PFSK-1 (cell line): ENCODE measurements around the gene GMEB2.

Source experiments
- FOXP2 ChIP-seq: optimal IDR thresholded peaks from 2 replicates; pipeline ENCODE3; 2011; ENCODE audit warnings: borderline replicate concordance, control low read depth, inconsistent platforms; ENCODE audit not compliant: insufficient read depth; ENCODE audit errors: extremely low read length, extremely low read depth
- POLR2AphosphoS5 ChIP-seq: IDR thresholded peaks from 2 replicates; pipeline ENCODE4 v1.6.1; 2012; ENCODE audit warnings: low read depth, mild to moderate bottlenecking, control low read depth, low read length, moderate library complexity
- SIN3A ChIP-seq: IDR thresholded peaks from 2 replicates; pipeline ENCODE4 v1.6.1; 2012; ENCODE audit warnings: mild to moderate bottlenecking, low read length, moderate library complexity, borderline replicate concordance; ENCODE audit not compliant: insufficient read depth
- TAF1 ChIP-seq: IDR thresholded peaks from 2 replicates; pipeline ENCODE4 v1.6.1; 2012; ENCODE audit warnings: low read length, control low read depth, borderline replicate concordance; ENCODE audit not compliant: insufficient read depth
- TF ChIP-seq, protein P1 (sequence below), 2 experiments: IDR thresholded peaks; 2 replicates each; pipeline versions ENCODE4 v1.6.1 to v1.8.0; 2011 to 2012; ENCODE audit warnings: low read depth in 2 of 2, low read length in 2 of 2, control low read depth in 1 of 2, inconsistent platforms in 1 of 2, mild to moderate bottlenecking in 1 of 2, moderate library complexity in 1 of 2; ENCODE audit not compliant: insufficient read depth in 1 of 2

Gene GMEB2

DNA sequence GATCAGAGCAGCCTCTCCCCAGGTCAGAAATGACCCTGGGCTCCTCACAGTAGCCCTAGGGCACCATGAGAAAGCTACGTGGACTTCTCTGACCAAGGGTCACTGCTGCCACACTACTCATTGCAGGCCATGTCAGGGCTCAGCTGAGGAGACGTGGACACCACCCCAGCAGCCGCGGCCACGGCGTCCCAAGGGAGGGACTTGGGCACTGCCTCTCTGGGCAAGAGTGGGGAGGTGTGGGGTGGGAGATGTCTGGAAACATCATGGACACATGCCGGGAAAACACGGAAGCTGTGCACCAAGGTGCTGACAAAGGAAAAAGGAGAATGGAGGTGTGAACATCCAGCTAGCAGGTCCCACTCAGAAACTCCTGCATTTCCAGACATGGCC is 9.0 kb downstream of the GMEB2 start:
- no peak for TF ChIP-seq TAF1
- no peak for TF ChIP-seq SIN3A
- TF ChIP-seq POLR2AphosphoS5: no peak
- TF ChIP-seq, protein P1, sequence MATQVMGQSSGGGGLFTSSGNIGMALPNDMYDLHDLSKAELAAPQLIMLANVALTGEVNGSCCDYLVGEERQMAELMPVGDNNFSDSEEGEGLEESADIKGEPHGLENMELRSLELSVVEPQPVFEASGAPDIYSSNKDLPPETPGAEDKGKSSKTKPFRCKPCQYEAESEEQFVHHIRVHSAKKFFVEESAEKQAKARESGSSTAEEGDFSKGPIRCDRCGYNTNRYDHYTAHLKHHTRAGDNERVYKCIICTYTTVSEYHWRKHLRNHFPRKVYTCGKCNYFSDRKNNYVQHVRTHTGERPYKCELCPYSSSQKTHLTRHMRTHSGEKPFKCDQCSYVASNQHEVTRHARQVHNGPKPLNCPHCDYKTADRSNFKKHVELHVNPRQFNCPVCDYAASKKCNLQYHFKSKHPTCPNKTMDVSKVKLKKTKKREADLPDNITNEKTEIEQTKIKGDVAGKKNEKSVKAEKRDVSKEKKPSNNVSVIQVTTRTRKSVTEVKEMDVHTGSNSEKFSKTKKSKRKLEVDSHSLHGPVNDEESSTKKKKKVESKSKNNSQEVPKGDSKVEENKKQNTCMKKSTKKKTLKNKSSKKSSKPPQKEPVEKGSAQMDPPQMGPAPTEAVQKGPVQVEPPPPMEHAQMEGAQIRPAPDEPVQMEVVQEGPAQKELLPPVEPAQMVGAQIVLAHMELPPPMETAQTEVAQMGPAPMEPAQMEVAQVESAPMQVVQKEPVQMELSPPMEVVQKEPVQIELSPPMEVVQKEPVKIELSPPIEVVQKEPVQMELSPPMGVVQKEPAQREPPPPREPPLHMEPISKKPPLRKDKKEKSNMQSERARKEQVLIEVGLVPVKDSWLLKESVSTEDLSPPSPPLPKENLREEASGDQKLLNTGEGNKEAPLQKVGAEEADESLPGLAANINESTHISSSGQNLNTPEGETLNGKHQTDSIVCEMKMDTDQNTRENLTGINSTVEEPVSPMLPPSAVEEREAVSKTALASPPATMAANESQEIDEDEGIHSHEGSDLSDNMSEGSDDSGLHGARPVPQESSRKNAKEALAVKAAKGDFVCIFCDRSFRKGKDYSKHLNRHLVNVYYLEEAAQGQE (IDR thresholded peaks at IDR 0.05; ENCODE audit: insufficient read depth in 1 of 2, low read depth in 2 of 2, low read length in 2 of 2): no peak
- TF ChIP-seq FOXP2: no peak

DNA sequence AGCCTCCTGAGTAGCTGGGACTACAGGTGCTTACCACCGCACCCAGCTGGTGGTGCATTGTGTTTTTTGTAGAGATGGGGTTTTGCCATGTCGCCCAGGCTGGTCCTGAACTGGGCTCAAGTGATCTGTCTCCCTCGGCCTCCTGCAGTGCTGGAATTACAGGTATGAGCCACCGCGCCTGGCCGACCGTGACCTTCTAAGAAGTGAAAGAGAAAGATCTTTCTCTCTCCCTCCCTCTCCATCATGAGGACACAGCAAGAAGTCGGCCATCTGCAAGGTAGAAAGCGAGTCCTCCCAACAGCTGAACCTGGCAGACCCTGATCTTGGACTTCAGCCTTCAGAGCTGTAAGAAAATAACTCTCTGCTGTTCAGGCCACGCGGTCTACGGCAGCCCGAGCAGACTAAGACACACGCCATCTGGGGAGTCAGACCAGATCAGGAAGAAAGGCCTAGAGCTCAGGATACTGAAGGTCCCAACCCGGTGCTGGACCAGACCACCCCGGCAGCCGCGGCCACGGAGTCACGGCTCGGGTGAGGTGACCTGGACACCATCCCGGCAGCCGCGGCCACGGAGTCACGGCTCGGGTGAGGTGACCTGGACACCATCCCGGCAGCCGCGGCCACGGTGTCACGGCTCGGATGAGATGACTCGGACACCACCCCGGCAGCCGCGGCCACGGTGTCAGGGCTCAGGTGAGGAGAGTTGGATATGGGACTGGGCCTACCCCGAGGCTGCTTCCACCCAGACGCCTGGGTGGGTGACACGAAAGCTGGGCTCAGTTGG is 9.6 kb downstream of the GMEB2 start:
- TF ChIP-seq TAF1 (no peak), FOXP2 (no peak), POLR2AphosphoS5 (no peak), SIN3A (no peak)
- TF ChIP-seq, protein P1 (IDR thresholded peaks at IDR 0.05; ENCODE audit: insufficient read depth in 1 of 2, low read depth in 2 of 2, low read length in 2 of 2): no peak

DNA sequence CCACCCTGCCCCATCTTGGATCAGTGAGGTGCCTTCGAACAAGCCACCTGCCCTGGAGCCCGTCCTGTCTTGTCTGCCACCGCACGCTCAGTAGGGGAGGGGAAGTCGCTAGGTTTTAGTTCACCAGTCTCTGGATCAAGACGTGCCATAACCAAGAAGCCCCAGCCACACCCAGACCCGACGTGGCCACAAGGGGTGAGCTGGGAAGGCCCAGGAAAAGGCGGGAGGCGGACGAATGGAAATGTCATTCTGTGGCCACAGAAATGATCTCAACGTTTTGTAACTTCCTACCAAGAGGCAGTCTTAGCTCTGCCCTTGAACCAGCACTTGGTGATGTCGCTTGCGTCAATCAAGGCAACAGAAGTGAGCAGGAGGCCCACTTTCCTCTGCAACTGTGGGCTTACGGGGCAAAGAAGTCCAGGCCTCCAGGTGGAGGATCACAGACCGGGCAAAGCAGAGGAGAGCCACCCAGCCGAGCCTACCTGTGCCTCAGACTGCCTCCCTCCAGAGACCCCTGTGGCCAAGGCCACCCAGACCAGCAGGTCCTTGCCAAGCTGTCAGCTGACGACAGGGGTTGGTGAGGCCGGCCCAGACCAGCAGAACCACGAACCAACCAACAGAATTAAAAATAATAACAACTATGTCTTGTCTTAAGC is 14.5 kb downstream of the GMEB2 start:
- TF ChIP-seq, protein P1 (IDR thresholded peaks at IDR 0.05; ENCODE audit: insufficient read depth in 1 of 2, low read depth in 2 of 2, low read length in 2 of 2): no peak
- TF ChIP-seq POLR2AphosphoS5 (no peak), TAF1 (no peak), SIN3A (no peak), FOXP2 (no peak)

DNA sequence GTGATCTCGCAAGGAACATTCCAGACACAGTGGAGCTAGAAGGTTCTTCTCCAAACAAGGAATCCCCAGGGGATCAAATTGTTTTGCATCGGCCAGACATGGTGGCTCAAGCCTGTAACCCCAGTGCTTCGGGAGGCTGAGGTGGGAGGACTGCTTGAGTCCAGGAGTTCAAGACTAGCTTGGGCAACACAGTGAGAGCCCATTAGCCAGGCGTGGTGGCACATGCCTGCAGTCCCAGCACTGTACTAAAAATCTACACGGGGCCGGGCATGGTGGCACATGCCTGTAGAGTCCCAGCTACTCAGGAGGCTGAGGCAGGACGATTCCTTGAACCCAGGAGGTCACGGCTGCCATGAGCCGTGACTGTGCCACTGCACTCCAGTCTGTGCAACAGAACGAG is 15.3 kb downstream of the GMEB2 start:
- TF ChIP-seq POLR2AphosphoS5: no peak

DNA sequence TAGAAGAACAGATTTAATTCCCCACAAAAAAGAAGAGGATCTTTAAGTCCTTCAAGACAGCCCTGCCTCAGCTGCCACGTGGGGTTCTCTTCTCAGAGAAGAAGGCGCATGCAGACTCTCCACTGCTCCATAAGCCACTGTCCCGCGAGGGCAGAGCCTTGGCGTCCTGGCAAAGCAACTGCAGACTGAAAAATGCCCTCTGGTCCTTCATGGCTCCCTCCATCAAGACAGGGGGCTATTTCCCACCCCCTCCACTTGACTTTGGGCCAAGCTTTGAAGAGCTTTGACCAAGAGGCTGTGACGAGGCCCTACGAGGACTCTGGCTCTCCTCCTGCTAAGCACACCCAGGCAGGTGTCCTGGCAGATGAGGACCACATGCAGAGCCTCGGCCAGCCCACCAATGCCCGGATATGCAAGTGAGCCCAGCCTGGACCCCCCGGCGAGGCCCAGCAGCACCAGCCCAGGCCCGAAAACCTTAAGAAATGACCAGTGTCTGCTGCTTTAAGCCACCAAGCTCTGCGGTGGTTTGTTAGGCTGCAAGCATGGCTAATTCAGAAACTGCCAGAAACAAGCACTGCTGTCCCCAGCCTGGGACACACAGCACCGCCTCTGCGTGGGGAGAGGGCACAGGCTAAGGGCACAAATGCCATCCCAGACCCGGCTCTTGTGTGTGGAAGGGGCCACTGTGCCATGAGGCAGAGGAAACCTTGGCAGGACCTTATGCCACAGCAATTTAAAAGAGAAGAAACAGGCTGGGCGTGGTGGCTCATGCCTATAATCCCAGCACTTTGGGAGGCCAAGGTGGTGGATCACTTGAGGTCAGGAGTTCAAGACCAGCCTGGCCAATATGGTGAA is 16.1 kb downstream of the GMEB2 start:
- TF ChIP-seq TAF1 (no peak), SIN3A (no peak), FOXP2 (no peak), POLR2AphosphoS5 (no peak)
- TF ChIP-seq, protein P1 (IDR thresholded peaks at IDR 0.05; ENCODE audit: insufficient read depth in 1 of 2, low read depth in 2 of 2, low read length in 2 of 2): no peak
